Sigmoid colon (tissue), 4 donors: ENCODE data around the gene LRRC31.

Experiments used
- CTCF ChIP-seq, 4 experiments: fragments of 450-650 bp in 3 of 4; fragments of 200-600 bp in 1 of 4; IDR thresholded peaks; one replicate each; pipeline ENCODE4 v1.5.1; 2016 to 2019; ENCODE audit warnings: antibody characterized with exemption in 4 of 4, mild to moderate bottlenecking in 3 of 4, moderate library complexity in 2 of 4
- EP300 ChIP-seq, 4 donors: sonication (generic); formaldehyde crosslinking; IDR thresholded peaks; one replicate each; pipeline ENCODE4 v1.6.1; 2017; ENCODE audit warnings: antibody characterized with exemption in 4 of 4

DNA sequence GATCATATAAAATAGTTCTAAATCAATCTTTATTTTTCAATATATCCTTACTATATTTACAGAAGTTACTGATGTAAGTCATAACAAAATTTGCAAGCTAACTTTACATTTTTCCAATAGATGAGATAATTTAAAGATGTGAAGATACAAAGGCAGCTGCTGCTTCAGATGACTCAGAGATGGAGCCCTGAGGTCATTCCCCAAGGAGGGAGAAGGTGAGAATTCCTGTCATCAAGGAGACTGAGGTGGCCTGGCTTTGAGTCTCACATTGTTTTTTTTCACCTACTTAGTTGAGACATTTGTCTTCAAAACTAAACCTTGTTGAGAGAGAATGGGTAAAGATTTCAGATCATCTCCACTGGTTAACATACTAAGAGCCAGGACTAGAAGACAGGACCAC lies 37.7 kb upstream of the LRRC31 start:
- TF ChIP-seq CTCF (IDR thresholded peaks at IDR 0.05): no peak
- TF ChIP-seq EP300 (IDR thresholded peaks at IDR 0.05): no peak
